Panc1 (cell line): ENCODE measurements around the gene GBE1.

ENCODE experiments used
- POLR2AphosphoS5 ChIP-seq: IDR thresholded peaks from 2 replicates; pipeline ENCODE4 v1.6.1; 2012; ENCODE audit warnings: mild to moderate bottlenecking, low read depth, low read length, moderate library complexity
- SIN3A ChIP-seq: IDR thresholded peaks from 2 replicates; pipeline ENCODE4 v1.6.1; 2012; ENCODE audit warnings: low read depth, mild to moderate bottlenecking, low read length, moderate library complexity, borderline replicate concordance; ENCODE audit not compliant: insufficient read depth
- TF ChIP-seq, protein P1 (sequence below): fragments of 450-650 bp; IDR thresholded peaks from 2 replicates; pipeline ENCODE4 v1.5.1; 2017; ENCODE audit warnings: mild to moderate bottlenecking
- TF ChIP-seq, protein P2 (sequence below), 2 experiments: IDR thresholded peaks; 2 replicates each; pipeline ENCODE4 v1.6.1; 2011 to 2012; ENCODE audit warnings: low read depth in 2 of 2, control low read depth in 1 of 2, low read length in 1 of 2, mild to moderate bottlenecking in 1 of 2, moderate library complexity in 1 of 2; ENCODE audit not compliant: insufficient read depth in 1 of 2

DNA sequence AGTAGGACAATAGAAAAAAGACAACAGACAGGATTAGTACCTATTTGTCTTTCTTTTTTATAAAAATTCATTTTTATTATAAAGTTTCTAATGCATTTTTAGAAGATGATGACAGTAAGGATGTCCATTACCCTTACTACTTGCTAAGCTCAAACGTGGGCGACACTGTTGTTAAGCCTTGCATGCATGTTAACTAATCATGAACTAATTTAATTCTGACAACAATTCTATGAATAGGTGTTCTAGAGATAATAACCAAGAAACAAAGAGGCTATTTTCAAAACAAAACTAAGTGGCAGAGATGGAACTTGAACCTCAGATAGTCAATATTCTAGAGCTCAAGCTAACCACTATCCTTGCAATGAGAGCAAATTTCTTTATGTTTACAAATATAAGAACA lies 247.9 kb downstream of the GBE1 start:
- TF ChIP-seq SIN3A (no peak), POLR2AphosphoS5 (no peak)
- TF ChIP-seq, protein P1, sequence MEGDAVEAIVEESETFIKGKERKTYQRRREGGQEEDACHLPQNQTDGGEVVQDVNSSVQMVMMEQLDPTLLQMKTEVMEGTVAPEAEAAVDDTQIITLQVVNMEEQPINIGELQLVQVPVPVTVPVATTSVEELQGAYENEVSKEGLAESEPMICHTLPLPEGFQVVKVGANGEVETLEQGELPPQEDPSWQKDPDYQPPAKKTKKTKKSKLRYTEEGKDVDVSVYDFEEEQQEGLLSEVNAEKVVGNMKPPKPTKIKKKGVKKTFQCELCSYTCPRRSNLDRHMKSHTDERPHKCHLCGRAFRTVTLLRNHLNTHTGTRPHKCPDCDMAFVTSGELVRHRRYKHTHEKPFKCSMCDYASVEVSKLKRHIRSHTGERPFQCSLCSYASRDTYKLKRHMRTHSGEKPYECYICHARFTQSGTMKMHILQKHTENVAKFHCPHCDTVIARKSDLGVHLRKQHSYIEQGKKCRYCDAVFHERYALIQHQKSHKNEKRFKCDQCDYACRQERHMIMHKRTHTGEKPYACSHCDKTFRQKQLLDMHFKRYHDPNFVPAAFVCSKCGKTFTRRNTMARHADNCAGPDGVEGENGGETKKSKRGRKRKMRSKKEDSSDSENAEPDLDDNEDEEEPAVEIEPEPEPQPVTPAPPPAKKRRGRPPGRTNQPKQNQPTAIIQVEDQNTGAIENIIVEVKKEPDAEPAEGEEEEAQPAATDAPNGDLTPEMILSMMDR = no peak
- TF ChIP-seq, protein P2, sequence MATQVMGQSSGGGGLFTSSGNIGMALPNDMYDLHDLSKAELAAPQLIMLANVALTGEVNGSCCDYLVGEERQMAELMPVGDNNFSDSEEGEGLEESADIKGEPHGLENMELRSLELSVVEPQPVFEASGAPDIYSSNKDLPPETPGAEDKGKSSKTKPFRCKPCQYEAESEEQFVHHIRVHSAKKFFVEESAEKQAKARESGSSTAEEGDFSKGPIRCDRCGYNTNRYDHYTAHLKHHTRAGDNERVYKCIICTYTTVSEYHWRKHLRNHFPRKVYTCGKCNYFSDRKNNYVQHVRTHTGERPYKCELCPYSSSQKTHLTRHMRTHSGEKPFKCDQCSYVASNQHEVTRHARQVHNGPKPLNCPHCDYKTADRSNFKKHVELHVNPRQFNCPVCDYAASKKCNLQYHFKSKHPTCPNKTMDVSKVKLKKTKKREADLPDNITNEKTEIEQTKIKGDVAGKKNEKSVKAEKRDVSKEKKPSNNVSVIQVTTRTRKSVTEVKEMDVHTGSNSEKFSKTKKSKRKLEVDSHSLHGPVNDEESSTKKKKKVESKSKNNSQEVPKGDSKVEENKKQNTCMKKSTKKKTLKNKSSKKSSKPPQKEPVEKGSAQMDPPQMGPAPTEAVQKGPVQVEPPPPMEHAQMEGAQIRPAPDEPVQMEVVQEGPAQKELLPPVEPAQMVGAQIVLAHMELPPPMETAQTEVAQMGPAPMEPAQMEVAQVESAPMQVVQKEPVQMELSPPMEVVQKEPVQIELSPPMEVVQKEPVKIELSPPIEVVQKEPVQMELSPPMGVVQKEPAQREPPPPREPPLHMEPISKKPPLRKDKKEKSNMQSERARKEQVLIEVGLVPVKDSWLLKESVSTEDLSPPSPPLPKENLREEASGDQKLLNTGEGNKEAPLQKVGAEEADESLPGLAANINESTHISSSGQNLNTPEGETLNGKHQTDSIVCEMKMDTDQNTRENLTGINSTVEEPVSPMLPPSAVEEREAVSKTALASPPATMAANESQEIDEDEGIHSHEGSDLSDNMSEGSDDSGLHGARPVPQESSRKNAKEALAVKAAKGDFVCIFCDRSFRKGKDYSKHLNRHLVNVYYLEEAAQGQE (IDR thresholded peaks at IDR 0.05; ENCODE audit: insufficient read depth in 1 of 2, low read depth in 2 of 2, low read length in 1 of 2) = no peak
